AG10803 (cell line): ENCODE results near the gene KLHL21.

Experiments
- DNase-seq: peaks from one replicate; pipeline ENCODE4 v3.0.0; 2010; ENCODE audit warnings: low read depth
- H3K4me3 ChIP-seq: 2 replicates; pipeline ENCODE4 v1.5.1; 2011; ENCODE audit warnings: mild to moderate bottlenecking, low read length, control low read depth
- TF ChIP-seq, protein P1 (sequence below): conservative IDR thresholded peaks from 2 replicates; pipeline ENCODE4 v1.5.1; 2011; ENCODE audit warnings: mild to moderate bottlenecking, low read length, control low read depth, inconsistent platforms

The KLHL21 gene

DNA sequence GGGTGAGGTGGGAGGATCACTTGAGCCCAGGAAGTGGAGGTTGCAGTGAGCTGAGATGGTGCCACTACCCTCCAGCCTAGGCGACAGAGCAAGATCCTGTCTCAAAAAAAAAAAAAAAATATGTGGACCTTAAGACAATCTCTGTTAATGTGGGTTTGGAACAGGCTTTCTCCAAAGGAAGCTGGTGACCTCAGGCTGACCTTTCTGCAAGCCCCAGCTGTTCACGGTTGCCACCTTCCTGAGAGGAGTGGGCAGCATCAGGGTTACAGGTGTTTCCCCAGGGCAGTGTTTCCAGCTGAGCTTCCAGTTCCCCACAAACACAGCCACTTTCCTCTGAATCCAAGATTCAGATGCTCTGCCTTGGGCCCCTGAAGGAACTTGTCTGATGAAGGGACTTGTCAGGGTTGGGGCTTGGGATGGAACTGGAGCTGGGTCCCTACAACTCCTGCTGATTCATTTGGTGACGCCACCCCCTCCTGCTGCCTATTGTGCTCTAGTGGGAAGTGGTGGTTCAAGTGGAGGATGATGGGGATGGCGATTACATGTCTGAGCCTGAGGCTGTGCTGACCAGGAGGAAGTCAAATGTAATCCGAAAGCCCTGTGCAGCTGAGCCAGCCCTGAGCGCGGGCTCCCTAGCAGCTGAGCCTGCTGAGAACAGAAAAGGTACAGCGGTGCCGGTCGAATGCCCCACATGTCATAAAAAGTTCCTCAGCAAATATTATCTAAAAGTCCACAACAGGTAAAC lies 20.9 kb downstream of the KLHL21 start:
- H3K4me3 ChIP-seq, result no peak overlapping the region
- DNase-seq, result no peak
- TF ChIP-seq, protein P1, sequence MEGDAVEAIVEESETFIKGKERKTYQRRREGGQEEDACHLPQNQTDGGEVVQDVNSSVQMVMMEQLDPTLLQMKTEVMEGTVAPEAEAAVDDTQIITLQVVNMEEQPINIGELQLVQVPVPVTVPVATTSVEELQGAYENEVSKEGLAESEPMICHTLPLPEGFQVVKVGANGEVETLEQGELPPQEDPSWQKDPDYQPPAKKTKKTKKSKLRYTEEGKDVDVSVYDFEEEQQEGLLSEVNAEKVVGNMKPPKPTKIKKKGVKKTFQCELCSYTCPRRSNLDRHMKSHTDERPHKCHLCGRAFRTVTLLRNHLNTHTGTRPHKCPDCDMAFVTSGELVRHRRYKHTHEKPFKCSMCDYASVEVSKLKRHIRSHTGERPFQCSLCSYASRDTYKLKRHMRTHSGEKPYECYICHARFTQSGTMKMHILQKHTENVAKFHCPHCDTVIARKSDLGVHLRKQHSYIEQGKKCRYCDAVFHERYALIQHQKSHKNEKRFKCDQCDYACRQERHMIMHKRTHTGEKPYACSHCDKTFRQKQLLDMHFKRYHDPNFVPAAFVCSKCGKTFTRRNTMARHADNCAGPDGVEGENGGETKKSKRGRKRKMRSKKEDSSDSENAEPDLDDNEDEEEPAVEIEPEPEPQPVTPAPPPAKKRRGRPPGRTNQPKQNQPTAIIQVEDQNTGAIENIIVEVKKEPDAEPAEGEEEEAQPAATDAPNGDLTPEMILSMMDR, result no peak

GRCh38 chr1:6580593-6581409 lies 21.9 kb downstream of the KLHL21 start:
- TF ChIP-seq, protein P1, result peak; percentile 13; the same call in 1 of the 2 replicates
- DNase-seq, result no peak
- peak overlapping the region; percentile 82 for H3K4me3 ChIP-seq

DNA sequence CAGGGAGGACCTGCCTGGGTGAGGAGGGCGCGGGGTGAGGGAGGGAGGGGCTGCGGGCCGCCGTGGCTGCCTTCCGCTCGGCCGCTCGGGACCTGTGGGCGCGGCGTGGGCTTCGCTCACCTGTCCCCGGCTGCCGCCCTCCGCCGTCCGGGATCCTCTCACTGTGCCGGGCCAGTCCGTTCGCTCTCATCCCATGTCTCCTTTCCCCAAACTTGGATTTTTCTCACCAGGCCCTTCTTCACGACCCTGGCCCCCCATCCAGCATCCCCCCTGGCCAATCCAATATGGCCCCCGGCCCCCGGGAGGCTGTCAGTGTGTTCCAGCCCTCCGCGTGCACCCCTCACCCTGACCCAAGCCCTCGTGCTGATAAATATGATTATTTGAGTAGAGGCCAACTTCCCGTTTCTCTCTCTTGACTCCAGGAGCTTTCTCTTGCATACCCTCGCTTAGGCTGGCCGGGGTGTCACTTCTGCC lies 22.5 kb downstream of the KLHL21 start:
- peak overlapping the region; percentile 82 for H3K4me3 ChIP-seq
- TF ChIP-seq, protein P1, result no peak
- no peak for DNase-seq

- H3K4me3 ChIP-seq, result peak within 1 kb of the TSS; percentile 82
- TF ChIP-seq, protein P1, result no peak
- peak; percentile 94 for DNase-seq
These were observed 23.1 kb downstream of the KLHL21 start, which contains the start of gene ZBTB48 for GRCh38 chr1:6579374-6580118. ZBTB48 (plus strand) TSS chr1:6579994; CDS start chr1:6580610, 616 bp downstream.

GRCh38 chr1:6578624-6579373 lies 23.9 kb downstream of the KLHL21 start:
- H3K4me3 ChIP-seq, result peak overlapping the region; percentile 82
- no peak for DNase-seq
- TF ChIP-seq, protein P1, result no peak

DNA sequence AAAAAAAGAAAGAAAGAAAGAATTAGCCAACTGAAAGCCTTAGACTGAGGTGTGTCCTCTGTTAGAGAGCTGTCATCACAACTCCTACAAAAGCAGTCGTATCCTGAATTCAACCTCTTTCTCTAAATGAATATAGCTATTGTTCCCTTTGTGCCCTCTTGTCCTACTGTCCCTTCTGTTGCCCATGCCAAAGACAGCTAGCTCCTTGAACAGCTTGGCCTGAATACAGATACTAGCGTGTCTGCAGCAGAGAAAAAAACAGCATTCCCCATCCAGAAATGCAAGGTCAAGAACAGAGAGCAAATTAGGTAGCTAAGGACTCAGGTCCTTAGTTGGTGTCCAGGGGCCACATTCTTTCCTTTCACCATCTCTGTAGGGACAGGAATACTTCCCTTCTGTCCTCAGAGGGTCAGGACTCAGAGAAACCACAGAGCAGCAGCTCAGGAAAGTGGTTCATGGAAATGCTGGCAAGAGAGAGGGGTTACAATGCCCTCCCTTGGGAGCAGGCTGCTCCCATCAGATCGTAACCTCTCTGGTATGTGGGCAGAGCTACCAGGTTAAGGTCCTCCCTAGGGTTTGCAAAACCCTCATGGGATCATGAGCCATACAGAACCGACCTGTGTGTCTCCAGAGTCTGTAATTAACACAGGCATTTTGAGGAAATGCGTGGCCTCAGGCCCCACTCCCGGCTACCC lies 24.7 kb downstream of the KLHL21 start:
- peak; percentile 69 for DNase-seq
- H3K4me3 ChIP-seq, result no peak overlapping the region
- TF ChIP-seq, protein P1, result no peak
